ENCODE data around the gene GPR75. TPM values are rescaled to one million over a fixed set of nuclear protein-coding genes. Genes with fewer than 3 reads are reported as not detected.

Gene GPR75
- 0.55 TPM for polyA plus RNA-seq (2012; ENCODE audit: insufficient read length, low read depth)

DNA sequence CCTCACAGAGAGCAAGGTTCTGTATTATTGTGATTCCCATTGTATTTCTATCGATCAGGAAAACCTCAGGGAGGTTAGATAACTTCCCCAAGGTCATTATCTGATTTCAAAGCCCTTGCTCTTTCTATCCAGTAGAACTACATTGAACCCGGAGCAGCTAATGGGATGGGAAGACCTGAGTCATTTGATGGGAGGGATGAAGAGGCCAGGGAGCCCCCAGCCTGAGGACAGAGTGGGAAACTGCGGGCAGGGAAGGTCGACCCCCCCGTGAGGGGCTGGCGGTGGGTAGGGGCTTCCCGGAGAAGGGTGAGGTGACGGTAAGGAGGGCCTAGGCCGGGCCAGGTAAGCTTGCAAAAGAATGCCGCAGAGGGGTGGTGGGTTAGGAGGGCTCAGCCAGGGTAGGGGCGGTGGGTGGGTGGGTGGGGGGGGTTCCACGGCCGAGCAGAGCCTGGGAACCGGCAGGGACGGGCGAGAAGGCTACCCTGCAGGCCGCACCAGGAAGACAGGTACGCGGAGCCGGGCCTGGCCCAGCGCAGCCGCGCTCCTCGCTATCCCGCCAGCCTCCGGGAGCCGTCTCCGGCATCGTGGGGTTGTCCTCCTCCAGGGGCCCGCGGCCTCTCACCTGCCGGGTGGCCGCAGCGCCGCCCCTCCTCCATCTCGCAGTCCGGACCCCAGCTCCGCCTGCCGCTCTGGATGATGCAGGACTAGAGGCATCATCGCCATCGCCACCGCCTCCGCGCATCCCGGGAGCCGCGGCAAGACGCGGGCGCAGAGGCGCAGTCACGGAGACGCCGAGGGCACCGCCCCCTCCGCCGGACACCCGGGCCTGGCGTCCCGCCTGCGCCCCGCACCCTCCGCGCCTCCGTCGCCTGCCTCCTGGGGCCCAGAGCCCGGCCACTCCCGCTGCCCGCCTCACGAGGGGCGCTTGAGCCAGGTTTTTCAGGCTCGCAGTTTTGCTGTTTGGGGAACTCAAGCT is at the start of gene GPR75:
TSS of gene GPR75 (minus strand) at position 762 of the 976 bp plus-strand sequence. CDS start 5,211 bp downstream, outside the sequence.
- TF ChIP-seq TAF1 (IDR thresholded peaks at IDR 0.05; ENCODE audit: borderline replicate concordance, insufficient read depth, low read length) (no peak), POLR2AphosphoS5 (IDR thresholded peaks at IDR 0.05; ENCODE audit: low read depth, low read length) (no peak), SIN3A (IDR thresholded peaks at IDR 0.05; ENCODE audit: borderline replicate concordance, insufficient read depth, low read length) (no peak), FOXP2 (optimal IDR thresholded peaks at IDR 0.05; ENCODE audit: borderline replicate concordance, extremely low read depth, extremely low read length, insufficient read depth) (no peak)
- TF ChIP-seq, protein P1, sequence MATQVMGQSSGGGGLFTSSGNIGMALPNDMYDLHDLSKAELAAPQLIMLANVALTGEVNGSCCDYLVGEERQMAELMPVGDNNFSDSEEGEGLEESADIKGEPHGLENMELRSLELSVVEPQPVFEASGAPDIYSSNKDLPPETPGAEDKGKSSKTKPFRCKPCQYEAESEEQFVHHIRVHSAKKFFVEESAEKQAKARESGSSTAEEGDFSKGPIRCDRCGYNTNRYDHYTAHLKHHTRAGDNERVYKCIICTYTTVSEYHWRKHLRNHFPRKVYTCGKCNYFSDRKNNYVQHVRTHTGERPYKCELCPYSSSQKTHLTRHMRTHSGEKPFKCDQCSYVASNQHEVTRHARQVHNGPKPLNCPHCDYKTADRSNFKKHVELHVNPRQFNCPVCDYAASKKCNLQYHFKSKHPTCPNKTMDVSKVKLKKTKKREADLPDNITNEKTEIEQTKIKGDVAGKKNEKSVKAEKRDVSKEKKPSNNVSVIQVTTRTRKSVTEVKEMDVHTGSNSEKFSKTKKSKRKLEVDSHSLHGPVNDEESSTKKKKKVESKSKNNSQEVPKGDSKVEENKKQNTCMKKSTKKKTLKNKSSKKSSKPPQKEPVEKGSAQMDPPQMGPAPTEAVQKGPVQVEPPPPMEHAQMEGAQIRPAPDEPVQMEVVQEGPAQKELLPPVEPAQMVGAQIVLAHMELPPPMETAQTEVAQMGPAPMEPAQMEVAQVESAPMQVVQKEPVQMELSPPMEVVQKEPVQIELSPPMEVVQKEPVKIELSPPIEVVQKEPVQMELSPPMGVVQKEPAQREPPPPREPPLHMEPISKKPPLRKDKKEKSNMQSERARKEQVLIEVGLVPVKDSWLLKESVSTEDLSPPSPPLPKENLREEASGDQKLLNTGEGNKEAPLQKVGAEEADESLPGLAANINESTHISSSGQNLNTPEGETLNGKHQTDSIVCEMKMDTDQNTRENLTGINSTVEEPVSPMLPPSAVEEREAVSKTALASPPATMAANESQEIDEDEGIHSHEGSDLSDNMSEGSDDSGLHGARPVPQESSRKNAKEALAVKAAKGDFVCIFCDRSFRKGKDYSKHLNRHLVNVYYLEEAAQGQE (IDR thresholded peaks at IDR 0.05; ENCODE audit: insufficient read depth in 1 of 2, low read depth in 2 of 2, low read length in 2 of 2) = no peak

DNA sequence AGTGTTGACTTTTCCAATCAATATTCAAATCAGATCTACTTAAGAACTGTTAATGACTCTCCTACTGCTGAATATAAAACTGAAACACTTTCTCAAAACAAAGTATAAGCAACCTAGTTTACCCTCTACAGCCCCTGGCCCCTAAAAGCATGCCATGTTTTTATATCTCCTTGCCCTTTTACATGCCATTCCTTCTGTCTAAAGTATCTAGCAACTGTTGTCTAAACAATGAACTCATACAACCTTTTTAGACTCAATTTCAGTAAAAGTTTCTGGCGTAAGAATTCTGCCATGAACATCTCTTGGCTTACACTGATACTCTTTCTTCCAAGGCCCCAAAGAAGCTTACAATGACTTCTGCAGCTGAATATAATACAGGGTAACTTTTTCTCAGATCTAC is 47.8 kb upstream of the GPR75 start:
- TF ChIP-seq SIN3A (IDR thresholded peaks at IDR 0.05; ENCODE audit: borderline replicate concordance, insufficient read depth, low read length) (no peak), TAF1 (IDR thresholded peaks at IDR 0.05; ENCODE audit: borderline replicate concordance, insufficient read depth, low read length) (no peak), POLR2AphosphoS5 (IDR thresholded peaks at IDR 0.05; ENCODE audit: low read depth, low read length) (no peak)
- TF ChIP-seq, protein P1 (IDR thresholded peaks at IDR 0.05; ENCODE audit: insufficient read depth in 1 of 2, low read depth in 2 of 2, low read length in 2 of 2) = no peak

DNA sequence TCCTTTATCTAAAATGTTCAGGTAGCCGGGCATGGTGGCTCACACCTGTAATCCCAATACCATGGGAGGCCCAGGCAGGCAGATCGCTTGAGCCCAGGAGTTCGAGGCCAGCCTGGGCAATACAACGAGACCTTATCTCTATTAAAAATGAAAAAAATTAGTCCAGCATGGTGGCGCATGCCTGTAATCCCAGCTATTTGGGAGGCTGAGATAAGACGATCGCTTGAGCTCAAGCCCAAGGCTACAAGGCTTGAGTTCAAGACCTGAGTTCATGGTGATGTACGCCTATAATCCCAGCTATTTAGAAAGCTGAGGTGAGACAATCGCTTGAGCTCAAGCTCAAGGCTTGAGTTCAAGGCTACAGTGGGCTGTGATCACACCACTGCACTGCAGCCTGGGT is 45.6 kb upstream of the GPR75 start:
- TF ChIP-seq FOXP2 (optimal IDR thresholded peaks at IDR 0.05; ENCODE audit: borderline replicate concordance, extremely low read depth, extremely low read length, insufficient read depth) (no peak), TAF1 (IDR thresholded peaks at IDR 0.05; ENCODE audit: borderline replicate concordance, insufficient read depth, low read length) (no peak), POLR2AphosphoS5 (IDR thresholded peaks at IDR 0.05; ENCODE audit: low read depth, low read length) (no peak), SIN3A (IDR thresholded peaks at IDR 0.05; ENCODE audit: borderline replicate concordance, insufficient read depth, low read length) (no peak)
- TF ChIP-seq, protein P1 (IDR thresholded peaks at IDR 0.05; ENCODE audit: insufficient read depth in 1 of 2, low read depth in 2 of 2, low read length in 2 of 2) = no peak

DNA sequence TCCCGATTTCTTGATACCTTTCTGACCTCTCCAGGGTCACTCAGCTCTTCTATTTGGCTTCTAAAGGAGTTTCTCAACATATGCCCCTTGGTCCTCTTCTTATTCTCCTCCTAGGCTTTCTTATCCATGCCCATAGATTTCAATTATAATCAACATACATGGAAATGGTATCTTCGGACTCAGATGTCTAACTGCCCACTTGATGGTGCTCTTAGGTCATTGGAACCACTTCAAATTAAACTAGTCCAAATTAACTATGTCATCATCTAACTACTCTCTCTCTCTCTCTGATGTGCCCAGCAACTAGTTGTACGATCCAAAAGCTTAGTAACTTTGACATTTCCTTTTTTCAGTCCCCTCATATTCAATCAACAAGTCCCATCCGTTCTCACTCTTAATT is 43.2 kb upstream of the GPR75 start:
- TF ChIP-seq, protein P1 (IDR thresholded peaks at IDR 0.05; ENCODE audit: insufficient read depth in 1 of 2, low read depth in 2 of 2, low read length in 2 of 2) = no peak
- TF ChIP-seq POLR2AphosphoS5 (IDR thresholded peaks at IDR 0.05; ENCODE audit: low read depth, low read length) = no peak
- no peak for TF ChIP-seq FOXP2 (optimal IDR thresholded peaks at IDR 0.05; ENCODE audit: borderline replicate concordance, extremely low read depth, extremely low read length, insufficient read depth)
- TF ChIP-seq TAF1 (IDR thresholded peaks at IDR 0.05; ENCODE audit: borderline replicate concordance, insufficient read depth, low read length) = no peak
- TF ChIP-seq SIN3A (IDR thresholded peaks at IDR 0.05; ENCODE audit: borderline replicate concordance, insufficient read depth, low read length) = no peak
